Adipocyte (in vitro differentiated cells): Measurements from ENCODE around the gene KYNU.
A peak's percentile ranks its signal among the peaks of the same experiment; 100 is the strongest.

ENCODE experiments used
- DNase-seq: peaks from one replicate; pipeline ENCODE4 v3.0.0-alpha.2; 2015; ENCODE audit warnings: low read depth
- H3K27me3 ChIP-seq: replicated peaks from 2 replicates; pipeline ENCODE4 v1.7.0; 2013; ENCODE audit warnings: mild to moderate bottlenecking, low read length, moderate library complexity; ENCODE audit not compliant: control insufficient read depth, insufficient read depth
- H3K36me3 ChIP-seq: 2 replicates; pipeline ENCODE4 v1.7.0; 2013; ENCODE audit warnings: low read length, mild to moderate bottlenecking, moderate library complexity; ENCODE audit not compliant: control insufficient read depth, insufficient read depth, severe bottlenecking
- H3K4me1 ChIP-seq: 2 replicates; pipeline ENCODE4 v1.7.0; 2013; ENCODE audit warnings: mild to moderate bottlenecking, low read length, moderate library complexity; ENCODE audit not compliant: control insufficient read depth, insufficient read depth
- H3K4me3 ChIP-seq: 2 replicates; pipeline ENCODE4 v1.7.0; 2013; ENCODE audit warnings: mild to moderate bottlenecking, low read length, moderate library complexity
- H3K9ac ChIP-seq: 2 replicates; pipeline ENCODE4 v1.7.0; 2013; ENCODE audit warnings: mild to moderate bottlenecking, low read length, moderate library complexity
- H3K9me3 ChIP-seq: 2 replicates; pipeline ENCODE4 v1.7.0; 2013; ENCODE audit warnings: mild to moderate bottlenecking, low read length, moderate library complexity; ENCODE audit not compliant: control insufficient read depth

KYNU gene

GRCh38 chr2:142967060-142967459 lies 89.6 kb downstream of the KYNU start:
- H3K9me3 ChIP-seq: peaks cover 5% of the 10 kb centered on the region
- no peak for DNase-seq
- H3K4me3 ChIP-seq: no peak overlapping the region
- H3K36me3 ChIP-seq: no peaks in the 10 kb centered on the region
- no peaks in the 10 kb centered on the region for H3K27me3 ChIP-seq
- H3K4me1 ChIP-seq: no peaks in the 10 kb centered on the region
- no peak overlapping the region for H3K9ac ChIP-seq

- Histone ChIP-seq H3K36me3 (no peaks in the 10 kb centered on the region), H3K9me3 (no peaks in the 10 kb centered on the region), H3K4me3 (no peak overlapping the region), H3K9ac (no peak overlapping the region), H3K4me1 (peaks cover 13% of the 10 kb centered on the region), H3K27me3 (no peaks in the 10 kb centered on the region)
- no peak for DNase-seq
Measured at GRCh38 chr2:142973160-142973821, 95.8 kb downstream of the KYNU start.

- H3K4me3 ChIP-seq: no peak overlapping the region
- no peak for DNase-seq
- no peaks in the 10 kb centered on the region for H3K9me3 ChIP-seq
- H3K36me3 ChIP-seq: no peaks in the 10 kb centered on the region
- peak overlapping the region; percentile 10 for H3K9ac ChIP-seq
- no peaks in the 10 kb centered on the region for H3K27me3 ChIP-seq
- peaks cover 13% of the 10 kb centered on the region for H3K4me1 ChIP-seq
Measured at GRCh38 chr2:142973822-142974207, 96.4 kb downstream of the KYNU start.

DNA sequence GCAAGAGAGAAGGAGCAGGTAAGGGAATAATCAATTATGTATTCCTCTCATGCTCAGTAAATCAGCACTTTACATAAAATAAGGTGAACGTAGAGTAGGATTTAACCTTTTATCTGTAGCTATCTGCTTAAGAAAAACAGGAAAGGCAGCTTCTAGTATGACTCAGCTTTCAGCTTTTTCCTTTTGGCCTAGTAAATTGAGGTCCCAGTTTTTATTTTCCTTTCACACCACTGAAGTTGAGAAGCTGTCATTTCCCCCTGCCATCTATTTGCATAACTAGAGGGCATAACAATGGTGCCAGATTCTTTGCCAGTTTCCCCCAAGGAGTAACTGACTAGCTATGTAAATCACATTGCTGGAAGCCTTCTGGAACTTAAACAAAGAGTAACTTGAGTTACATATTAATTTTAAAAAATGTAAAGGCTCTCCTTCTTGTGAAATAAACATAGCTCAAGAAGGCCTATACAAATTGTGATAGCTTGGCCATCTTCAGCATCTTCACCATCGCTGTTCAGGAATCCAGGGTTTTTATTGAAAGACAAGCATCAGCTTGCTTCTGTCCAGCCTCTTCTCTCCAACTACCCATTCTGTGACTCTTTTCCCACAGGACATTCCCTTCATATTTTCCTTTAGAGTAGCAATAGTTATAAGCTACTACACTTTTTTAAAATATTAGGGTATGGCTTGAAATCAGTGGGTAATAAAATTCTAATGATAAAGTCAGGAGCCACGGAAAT lies 97.0 kb downstream of the KYNU start:
- Histone ChIP-seq H3K36me3 (no peaks in the 10 kb centered on the region), H3K4me1 (peaks cover 13% of the 10 kb centered on the region), H3K27me3 (no peaks in the 10 kb centered on the region), H3K9ac (peak overlapping the region; percentile 10), H3K9me3 (no peaks in the 10 kb centered on the region), H3K4me3 (no peak overlapping the region)
- peak; percentile 29 for DNase-seq

DNA sequence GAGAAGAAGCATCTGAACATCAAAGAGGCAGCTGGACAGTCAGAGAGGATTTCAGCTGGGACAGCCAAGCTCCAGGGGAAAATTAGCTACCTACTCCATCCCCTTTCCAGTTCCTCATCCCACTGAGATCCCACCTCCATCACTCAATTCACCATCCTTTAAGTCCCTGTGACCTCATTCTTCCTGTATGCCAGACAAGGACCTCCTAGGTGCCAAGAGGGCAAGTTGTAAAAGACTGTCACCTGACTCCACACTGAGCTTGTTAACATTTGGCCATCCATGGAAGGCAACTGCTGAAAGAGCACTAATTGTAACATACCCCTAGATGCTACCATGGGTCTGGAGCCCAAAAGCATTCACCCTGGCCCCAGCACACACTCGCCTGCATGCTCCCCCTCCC lies 97.8 kb downstream of the KYNU start:
- no peaks in the 10 kb centered on the region for H3K27me3 ChIP-seq
- H3K9ac ChIP-seq: no peak overlapping the region
- no peak for DNase-seq
- H3K36me3 ChIP-seq: no peaks in the 10 kb centered on the region
- H3K4me3 ChIP-seq: no peak overlapping the region
- peaks cover 13% of the 10 kb centered on the region for H3K4me1 ChIP-seq
- H3K9me3 ChIP-seq: no peaks in the 10 kb centered on the region

DNA sequence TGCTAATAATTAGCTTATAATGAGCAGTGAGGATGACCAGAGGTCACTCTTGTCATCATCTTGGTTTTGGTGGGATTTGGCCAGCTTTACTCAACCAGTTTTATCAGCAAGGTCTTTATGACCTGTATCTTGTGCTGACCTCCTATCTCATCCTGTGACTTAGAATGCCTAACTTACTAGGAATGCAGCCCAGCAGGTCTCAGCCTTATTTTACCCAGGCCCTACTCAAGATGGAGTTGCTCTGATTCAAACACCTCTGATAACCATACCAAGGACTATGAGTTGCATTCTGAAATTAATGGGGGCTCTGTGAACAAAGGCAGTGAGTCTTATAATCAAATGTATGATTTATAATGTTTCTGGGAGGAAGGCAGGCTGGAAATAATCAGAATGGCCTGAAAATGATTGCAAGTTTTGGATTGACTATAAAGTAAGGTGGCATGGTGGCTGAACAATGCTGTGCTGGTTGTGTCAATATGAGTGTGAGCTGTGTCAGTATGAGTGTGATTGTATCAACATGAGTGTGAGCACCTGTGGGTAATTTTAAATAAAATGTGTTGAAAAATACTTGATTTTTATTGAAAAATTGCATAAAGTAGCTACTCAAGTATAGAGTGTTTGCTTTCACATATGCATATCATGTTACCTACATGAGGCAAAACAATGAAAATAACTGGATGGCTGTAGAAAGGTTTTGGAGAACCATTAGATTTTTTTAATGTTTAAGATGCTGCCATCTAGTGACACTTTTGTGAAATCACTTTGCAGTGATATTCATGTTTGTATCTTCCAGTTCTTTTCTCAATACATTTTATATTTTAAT lies 103.0 kb downstream of the KYNU start:
- Histone ChIP-seq H3K36me3 (no peaks in the 10 kb centered on the region), H3K4me3 (no peak overlapping the region), H3K4me1 (no peaks in the 10 kb centered on the region), H3K9ac (no peak overlapping the region), H3K27me3 (no peaks in the 10 kb centered on the region), H3K9me3 (no peaks in the 10 kb centered on the region)
- DNase-seq: peak; percentile 77

DNA sequence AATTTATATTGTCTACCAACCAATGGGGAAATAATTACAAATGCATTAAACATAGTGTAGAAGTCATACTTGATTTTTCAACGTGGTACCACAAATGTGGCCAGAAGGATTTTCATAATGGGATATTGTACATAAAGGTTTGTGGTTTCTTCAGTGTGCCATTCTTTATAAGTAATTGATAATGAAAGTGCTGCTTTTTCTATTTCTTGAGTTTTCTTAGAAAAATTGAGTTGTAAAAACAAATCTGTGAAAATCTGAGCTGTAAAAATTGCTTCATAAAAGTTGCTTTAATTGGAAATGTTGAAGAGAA lies 103.6 kb downstream of the KYNU start:
- Histone ChIP-seq H3K9ac (no peak overlapping the region), H3K4me1 (no peaks in the 10 kb centered on the region), H3K27me3 (no peaks in the 10 kb centered on the region), H3K9me3 (no peaks in the 10 kb centered on the region), H3K4me3 (no peak overlapping the region), H3K36me3 (no peaks in the 10 kb centered on the region)
- no peak for DNase-seq

- no peak for DNase-seq
- H3K4me3 ChIP-seq: no peak overlapping the region
- no peaks in the 10 kb centered on the region for H3K27me3 ChIP-seq
- H3K9me3 ChIP-seq: no peaks in the 10 kb centered on the region
- no peaks in the 10 kb centered on the region for H3K4me1 ChIP-seq
- H3K36me3 ChIP-seq: no peaks in the 10 kb centered on the region
- H3K9ac ChIP-seq: no peak overlapping the region
Measured at GRCh38 chr2:142981756-142982155, 104.3 kb downstream of the KYNU start.

DNA sequence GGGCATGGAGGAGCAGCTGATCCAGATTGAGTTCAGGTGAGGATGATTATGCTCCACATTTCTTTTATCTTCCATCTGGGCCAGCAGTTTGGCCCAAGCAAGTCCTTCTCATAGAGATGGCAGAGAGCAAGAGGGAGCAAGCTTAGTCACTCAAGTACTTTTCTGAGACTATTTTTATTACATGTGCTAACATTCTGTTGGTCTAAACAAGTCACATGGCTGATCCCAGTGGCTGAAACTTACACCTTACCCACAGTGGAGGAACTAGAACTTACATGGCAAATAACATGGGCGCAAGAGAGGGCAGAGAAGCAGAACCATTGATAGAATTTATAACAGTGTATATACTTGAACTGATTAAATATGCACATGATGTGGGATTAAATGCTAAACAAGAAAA lies 105.7 kb downstream of the KYNU start:
- Histone ChIP-seq H3K4me1 (no peaks in the 10 kb centered on the region), H3K9me3 (no peaks in the 10 kb centered on the region), H3K36me3 (no peaks in the 10 kb centered on the region), H3K9ac (no peak overlapping the region), H3K4me3 (no peak overlapping the region), H3K27me3 (no peaks in the 10 kb centered on the region)
- DNase-seq: no peak

DNA sequence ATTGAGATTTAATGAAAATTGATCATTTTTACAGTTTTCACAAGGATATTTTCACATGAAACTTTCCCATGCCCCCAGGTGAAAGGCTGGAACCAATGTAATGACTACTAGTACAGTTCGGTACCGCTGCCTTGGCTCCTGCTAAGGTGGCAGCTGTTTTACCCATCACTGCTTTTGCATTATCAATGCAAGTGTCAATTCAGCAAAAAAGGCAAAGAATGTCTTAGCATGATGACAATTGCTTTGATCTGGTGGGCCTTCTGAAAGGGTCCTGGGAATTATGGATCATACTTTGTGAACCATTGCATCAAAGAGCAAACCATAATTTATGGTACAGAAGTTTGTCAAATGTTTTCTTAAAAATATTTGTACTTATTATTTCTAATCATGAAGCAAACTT lies 107.2 kb downstream of the KYNU start:
- H3K4me3 ChIP-seq: no peak overlapping the region
- H3K36me3 ChIP-seq: no peaks in the 10 kb centered on the region
- H3K27me3 ChIP-seq: no peaks in the 10 kb centered on the region
- H3K9me3 ChIP-seq: no peaks in the 10 kb centered on the region
- H3K4me1 ChIP-seq: no peaks in the 10 kb centered on the region
- DNase-seq: no peak
- no peak overlapping the region for H3K9ac ChIP-seq

GRCh38 chr2:142987044-142987443 lies 109.6 kb downstream of the KYNU start:
- no peaks in the 10 kb centered on the region for H3K36me3 ChIP-seq
- no peak for DNase-seq
- H3K9me3 ChIP-seq: no peaks in the 10 kb centered on the region
- no peaks in the 10 kb centered on the region for H3K27me3 ChIP-seq
- no peak overlapping the region for H3K9ac ChIP-seq
- no peaks in the 10 kb centered on the region for H3K4me1 ChIP-seq
- no peak overlapping the region for H3K4me3 ChIP-seq
